Muscle layer of duodenum (tissue), 2 donors: ENCODE results near the gene EIF4A3.

Experiments
- H3K27ac ChIP-seq: one replicate; pipeline ENCODE4 v1.7.0; 2013; ENCODE audit warnings: mild to moderate bottlenecking, low read length
- H3K27me3 ChIP-seq: one replicate; pipeline ENCODE4 v1.7.0; 2013; ENCODE audit warnings: low read depth, mild to moderate bottlenecking, control low read depth, low read length
- H3K36me3 ChIP-seq, 2 donors: one replicate each; pipeline ENCODE4 v1.7.0; 2013; ENCODE audit warnings: low read length in 2 of 2, control low read depth in 1 of 2, mild to moderate bottlenecking in 1 of 2; ENCODE audit not compliant: insufficient read depth in 2 of 2, control insufficient read depth in 1 of 2
- H3K4me1 ChIP-seq, 2 donors: one replicate each; pipeline ENCODE4 v1.7.0; 2013; ENCODE audit warnings: low read length in 2 of 2, mild to moderate bottlenecking in 2 of 2, control low read depth in 1 of 2, moderate library complexity in 1 of 2; ENCODE audit not compliant: insufficient read depth in 2 of 2, control insufficient read depth in 1 of 2
- H3K4me3 ChIP-seq, 2 donors: one replicate each; pipeline ENCODE4 v1.7.0; 2013; ENCODE audit warnings: low read length in 2 of 2, low read depth in 1 of 2, mild to moderate bottlenecking in 1 of 2
- H3K9me3 ChIP-seq, 2 donors: one replicate each; pipeline ENCODE4 v1.7.0; 2013; ENCODE audit warnings: low read length in 2 of 2, control low read depth in 1 of 2, mild to moderate bottlenecking in 1 of 2; ENCODE audit not compliant: control insufficient read depth in 1 of 2
- donor health status: healthy.

EIF4A3 gene

GRCh38 chr17:80102664-80103448 lies 44.1 kb downstream of the EIF4A3 start:
- no peak overlapping the region for H3K27ac ChIP-seq
- peak overlapping the region in 1 of 2 donors; percentile 79 for H3K4me3 ChIP-seq
- H3K9me3 ChIP-seq: no peaks in the 10 kb centered on the region
- H3K27me3 ChIP-seq: no peaks in the 10 kb centered on the region
- no peaks in the 10 kb centered on the region for H3K36me3 ChIP-seq
- peaks cover 0 to 12% of the 10 kb centered on the region in 2 donors for H3K4me1 ChIP-seq

GRCh38 chr17:80101946-80102663 lies 44.8 kb downstream of the EIF4A3 start:
- Histone ChIP-seq H3K27ac (peak overlapping the region; percentile 45), H3K36me3 (no peaks in the 10 kb centered on the region), H3K4me3 (peak overlapping the region; percentile 79 to 80), H3K27me3 (no peaks in the 10 kb centered on the region), H3K4me1 (peaks cover 0 to 12% of the 10 kb centered on the region in 2 donors), H3K9me3 (no peaks in the 10 kb centered on the region)

GRCh38 chr17:80101011-80101945 lies 45.6 kb downstream of the EIF4A3 start, which contains the start of gene GAA:
Gene GAA (plus strand): TSS chr17:80101581. CDS start chr17:80104587, 3,006 bp downstream.
- peak within 1 kb of the TSS; percentile 80 for H3K4me3 ChIP-seq
- no peaks in the 10 kb centered on the region for H3K27me3 ChIP-seq
- no peaks in the 10 kb centered on the region for H3K9me3 ChIP-seq
- H3K36me3 ChIP-seq: no peaks in the 10 kb centered on the region
- peaks cover 0 to 12% of the 10 kb centered on the region in 2 donors for H3K4me1 ChIP-seq
- H3K27ac ChIP-seq: peak within 1 kb of the TSS; percentile 45

GRCh38 chr17:80100035-80100323 lies 46.9 kb downstream of the EIF4A3 start:
- no peaks in the 10 kb centered on the region for H3K36me3 ChIP-seq
- no peaks in the 10 kb centered on the region for H3K9me3 ChIP-seq
- no peaks in the 10 kb centered on the region for H3K27me3 ChIP-seq
- peaks cover 0 to 12% of the 10 kb centered on the region in 2 donors for H3K4me1 ChIP-seq
- no peak overlapping the region for H3K27ac ChIP-seq
- no peak overlapping the region for H3K4me3 ChIP-seq

- Histone ChIP-seq H3K9me3 (no peaks in the 10 kb centered on the region), H3K27ac (no peak overlapping the region), H3K36me3 (no peaks in the 10 kb centered on the region), H3K4me3 (no peak overlapping the region), H3K4me1 (peaks cover 0 to 12% of the 10 kb centered on the region in 2 donors), H3K27me3 (no peaks in the 10 kb centered on the region)
Measured at GRCh38 chr17:80099291-80100034, 47.5 kb downstream of the EIF4A3 start.

GRCh38 chr17:80097844-80098691 lies 48.9 kb downstream of the EIF4A3 start:
- Histone ChIP-seq H3K27ac (no peak overlapping the region), H3K27me3 (no peaks in the 10 kb centered on the region), H3K36me3 (no peaks in the 10 kb centered on the region), H3K4me3 (no peak overlapping the region), H3K9me3 (no peaks in the 10 kb centered on the region), H3K4me1 (peaks cover 0 to 12% of the 10 kb centered on the region in 2 donors)

GRCh38 chr17:80097127-80097621 lies 49.8 kb downstream of the EIF4A3 start:
- Histone ChIP-seq H3K4me1 (peaks cover 0 to 5% of the 10 kb centered on the region in 2 donors), H3K9me3 (no peaks in the 10 kb centered on the region), H3K4me3 (no peak overlapping the region), H3K27ac (no peak overlapping the region), H3K36me3 (no peaks in the 10 kb centered on the region), H3K27me3 (no peaks in the 10 kb centered on the region)

- Histone ChIP-seq H3K4me3 (no peak overlapping the region), H3K9me3 (no peaks in the 10 kb centered on the region), H3K27ac (no peak overlapping the region), H3K36me3 (no peaks in the 10 kb centered on the region), H3K27me3 (no peaks in the 10 kb centered on the region), H3K4me1 (no peaks in the 10 kb centered on the region)
Measured at GRCh38 chr17:80096561-80097021, 50.3 kb downstream of the EIF4A3 start.

- H3K36me3 ChIP-seq: no peaks in the 10 kb centered on the region
- no peak overlapping the region for H3K4me3 ChIP-seq
- H3K9me3 ChIP-seq: no peaks in the 10 kb centered on the region
- H3K4me1 ChIP-seq: no peaks in the 10 kb centered on the region
- no peaks in the 10 kb centered on the region for H3K27me3 ChIP-seq
- H3K27ac ChIP-seq: no peak overlapping the region
Measured at GRCh38 chr17:80095844-80096475, 51.0 kb downstream of the EIF4A3 start.
